GM12878 (cell line): ENCODE results near the gene UPF1. TPM values are rescaled to one million over a fixed set of nuclear protein-coding genes. Genes with fewer than 3 reads are reported as not detected.

Experiments used
- ATAC-seq: fragments of 200-7000 bp; cut with Tn5 transposase; 3 replicates; pipeline ENCODE4 v1.9.1; 2020; ENCODE audit warnings: mild to moderate bottlenecking, moderate library complexity
- BruUV-seq: library from RNA; stranded (reverse); fragments of 400-500 nt; replicated peaks from 2 replicates; lab custom pipeline; 2021; lab: Mats Ljungman, UMichigan
- CTCF ChIA-PET: fragments of 300-600 bp; sonication (Branson Sonifier 250); formaldehyde crosslinking; extraction: SDS; loops from one replicate; lab custom pipeline; 2021; ENCODE audit warnings: inconsistent platforms; lab: Yijun Ruan, JAX
- POLR2A ChIA-PET: fragments of 350-600 bp; formaldehyde crosslinking; extraction: SDS; loops from one replicate; lab custom pipeline; 2021; ENCODE audit warnings: inconsistent platforms; lab: Charles Lee
- RAD21 ChIA-PET: fragments of 300-600 bp; sonication (Branson Sonifier 250); formaldehyde crosslinking; loops from one replicate; lab custom pipeline; 2023; ENCODE audit warnings: antibody characterized with exemption; ENCODE audit not compliant: unreplicated experiment; lab: Charles Lee
- SMC1A ChIA-PET: fragments of 300-600 bp; sonication (Branson Sonifier 250); formaldehyde crosslinking; loops from one replicate; lab custom pipeline; 2023; ENCODE audit not compliant: unreplicated experiment, uncharacterized antibody; lab: Charles Lee
- DNase-seq: peaks from one replicate; pipeline ENCODE4 v3.0.0-alpha.2; 2011; ENCODE audit warnings: low read depth, low spot score
- FAIRE-seq: peaks from 3 replicates; lab custom pipeline; 2011; peaks lifted over from hg19 to GRCh38; lab: Jason Lieb, UNC
- H2AFZ ChIP-seq: 2 replicates; pipeline ENCODE4 v1.6.0; 2011; ENCODE audit warnings: low read depth, low read length, control low read depth; ENCODE audit not compliant: control insufficient read depth
- H3K27ac ChIP-seq: 2 replicates; pipeline ENCODE4 v1.5.1; 2011; ENCODE audit warnings: control low read depth; ENCODE audit not compliant: control insufficient read depth, insufficient read depth
- H3K27me3 ChIP-seq, 2 experiments: replicated peaks in 1 of 2; 2 replicates each; pipeline versions ENCODE4 v1.6.0 to v1.6.1; 2011; ENCODE audit warnings: low read length in 1 of 2; ENCODE audit not compliant: control insufficient read depth in 2 of 2, insufficient read depth in 2 of 2
- H3K36me3 ChIP-seq, 2 experiments: 2 replicates each; pipeline ENCODE4 v1.5.1; 2011; ENCODE audit warnings: low read length in 1 of 2; ENCODE audit not compliant: control insufficient read depth in 2 of 2, insufficient read depth in 2 of 2
- H3K4me1 ChIP-seq: 2 replicates; pipeline ENCODE4 v1.6.1; 2011; ENCODE audit warnings: mild to moderate bottlenecking, low read length, moderate library complexity, mixed read lengths; ENCODE audit not compliant: control insufficient read depth, insufficient read depth
- H3K4me2 ChIP-seq: 2 replicates; pipeline ENCODE4 v1.6.0; 2011; ENCODE audit warnings: control low read depth; ENCODE audit not compliant: control insufficient read depth, insufficient read depth
- H3K4me3 ChIP-seq: fragments of 200-600 bp; sonication (generic); 2 replicates; pipeline ENCODE4 v1.5.1; 2016
- H3K79me2 ChIP-seq: 2 replicates; pipeline ENCODE4 v1.6.0; 2011; ENCODE audit warnings: low read length; ENCODE audit not compliant: control insufficient read depth, insufficient read depth
- H3K9ac ChIP-seq: 2 replicates; pipeline ENCODE4 v1.8.0; 2011; ENCODE audit warnings: low read length, control low read depth, mixed read lengths; ENCODE audit not compliant: control insufficient read depth, insufficient read depth
- H3K9me3 ChIP-seq: replicated peaks from 3 replicates; pipeline ENCODE4 v1.5.1; 2011; ENCODE audit warnings: mild to moderate bottlenecking, low read length; ENCODE audit not compliant: control insufficient read depth, insufficient read depth
- H4K20me1 ChIP-seq: 2 replicates; pipeline ENCODE4 v1.6.0; 2011; ENCODE audit not compliant: control insufficient read depth, insufficient read depth
- BCL3 ChIP-seq: IDR thresholded peaks from 2 replicates; pipeline ENCODE4 v1.6.1; 2011; ENCODE audit warnings: borderline replicate concordance, low read depth, mild to moderate bottlenecking, moderate library complexity, low read length; ENCODE audit not compliant: insufficient read depth, poor library complexity, severe bottlenecking
- BHLHE40 ChIP-seq, 2 experiments: fragments of 450-650 bp in 1 of 2; IDR thresholded peaks; 2 replicates each; pipeline ENCODE4 v1.6.1; 2011 to 2017; ENCODE audit warnings: low read depth in 2 of 2, borderline replicate concordance in 1 of 2, improper control_type of control experiment in 1 of 2, low read length in 1 of 2, mild to moderate bottlenecking in 1 of 2
- FOXM1 ChIP-seq: IDR thresholded peaks from 2 replicates; pipeline ENCODE4 v1.6.1; 2012; ENCODE audit warnings: low read depth, mild to moderate bottlenecking, inconsistent platforms, low read length, moderate library complexity
- IKZF2 ChIP-seq, 2 experiments: fragments of 450-650 bp; IDR thresholded peaks; 2 replicates each; pipeline ENCODE4 v1.6.1; 2017; ENCODE audit warnings: mild to moderate bottlenecking in 2 of 2, moderate library complexity in 2 of 2
- NR2F1 ChIP-seq: fragments of 450-650 bp; conservative IDR thresholded peaks from 2 replicates; pipeline ENCODE4 v1.6.1; 2017; ENCODE audit warnings: mild to moderate bottlenecking
- RAD51 ChIP-seq: fragments of 450-650 bp; IDR thresholded peaks from 2 replicates; pipeline ENCODE4 v1.6.1; 2016; ENCODE audit warnings: moderate library complexity, mild to moderate bottlenecking, inconsistent platforms
- RUNX3 ChIP-seq: IDR thresholded peaks from 2 replicates; pipeline ENCODE4 v1.6.1; 2012; ENCODE audit warnings: low read length, inconsistent platforms
- SPI1 ChIP-seq: IDR thresholded peaks from 2 replicates; pipeline ENCODE4 v1.6.1; 2011; ENCODE audit warnings: low read depth, mild to moderate bottlenecking, low read length, moderate library complexity, borderline replicate concordance; ENCODE audit not compliant: insufficient read depth
- SREBF2 ChIP-seq: IDR thresholded peaks from 2 replicates; pipeline ENCODE4 v1.6.1; 2012; ENCODE audit warnings: mild to moderate bottlenecking, low read length
- ZNF24 ChIP-seq: fragments of 450-650 bp; IDR thresholded peaks from 2 replicates; pipeline ENCODE4 v1.6.1; 2017; ENCODE audit warnings: antibody characterized with exemption, mild to moderate bottlenecking
- WGBS: methylation state at CpG from one replicate; pipeline ENCODE4 v1.1.6; 2016; ENCODE audit warnings: low lambda C conversion rate; ENCODE audit not compliant: insufficient replicate concordance, insufficient coverage; ENCODE audit errors: missing lambda C conversion rate; 5-methylcytosine and 5-hydroxymethylcytosine counted together
- in situ Hi-C: fragments of 300-500 bp; cut with MboI; formaldehyde crosslinking; loops from 9 replicates; pipeline ENCODE4 v1.14.3; 2018; ENCODE audit warnings: mixed read lengths
- intact Hi-C: fragments of 100-400 bp; cut with micrococcal nuclease; formaldehyde crosslinking; loops from one replicate; pipeline ENCODE4 v1.14.2; 2022; ENCODE audit not compliant: unreplicated experiment
- polyA plus RNA-seq, 11 experiments: library from polyadenylated mRNA; depleted of rRNA in 4 of 11; unstranded in 6 of 11; stranded (reverse) in 5 of 11; fragments of >200 nt; fragmentation: Nextera tagmentation in 4 of 11; fragmentation: Illumina TruSeq in 1 of 11; extraction: Ambion mirVana in 4 of 11; extraction: Trizol in 1 of 11; gene quantifications; 1 replicate in 1 of 11; 2 replicates in 10 of 11; pipeline versions ENCODE4 v1.2.1 to v1.2.3, GENCODE V29; 2011 to 2016; ENCODE audit warnings: inconsistent platforms in 2 of 11, missing spikeins in 2 of 11, low read depth in 1 of 11
- total RNA-seq, 4 experiments: library from RNA; depleted of rRNA in 3 of 4; stranded (reverse); fragments of >200 nt in 3 of 4; fragmentation: Illumina TruSeq in 1 of 4; extraction: Trizol in 1 of 4; gene quantifications; 2 replicates each; pipeline versions ENCODE4 v1.2.1 to v1.2.3, GENCODE V29; 2013 to 2021
- TF ChIP-seq, protein P1 (sequence below): IDR thresholded peaks from 2 replicates; pipeline ENCODE4 v1.6.1; 2012; ENCODE audit warnings: mild to moderate bottlenecking, low read depth, low read length

The UPF1 gene
- total and polyA plus RNA-seq, 10 of the 15 experiments (the other 5 are each of a cell fraction or from before 2014, with no cell fraction given): 0.58 to 80.9 (median 18.7) TPM

DNA sequence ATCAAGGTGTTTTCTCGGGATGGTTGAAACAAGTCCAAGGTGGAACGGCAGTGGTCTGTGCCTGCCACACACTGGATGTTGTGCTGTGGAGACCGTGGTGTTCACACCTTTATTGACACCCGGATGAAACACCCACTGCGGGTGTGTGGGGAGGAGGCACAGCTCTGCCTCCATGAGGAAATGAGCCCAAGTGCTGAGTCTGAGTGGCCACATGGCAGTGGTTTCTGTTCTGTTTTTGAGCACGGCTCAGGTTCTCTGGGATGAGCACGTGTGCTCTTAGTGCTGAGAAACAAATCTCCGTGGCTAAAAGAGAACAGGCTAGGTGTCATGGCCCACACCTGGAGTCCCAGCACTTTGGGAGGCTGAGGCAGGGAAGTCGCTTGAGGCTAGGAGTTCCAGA is 29.5 kb downstream of the UPF1 start:
- in situ Hi-C loops (loop anchor here (25.0 kb wide), 1 partner anchor 399 kb away; no protein-coding TSS in a partner anchor), intact Hi-C loops (no loop called here)
- Histone ChIP-seq H3K36me3 (peaks cover 27 to 81% of the 10 kb centered on the region in 2 experiments), H3K79me2 (no peaks in the 10 kb centered on the region), H3K4me2 (no peak overlapping the region), H4K20me1 (peaks cover 8% of the 10 kb centered on the region), H3K4me3 (no peak overlapping the region), H3K9ac (peak overlapping the region; percentile 37), H3K9me3 (no peaks in the 10 kb centered on the region), H3K27ac (no peak overlapping the region; the same call in 1 of the 2 replicates), H3K27me3 (no peaks in the 10 kb centered on the region), H3K4me1 (peaks cover 17% of the 10 kb centered on the region), H2AFZ (no peak overlapping the region)
- peak; percentile 21 to 75; a peak in 3 of 4 replicates for TF ChIP-seq BHLHE40 (IDR thresholded peaks at IDR 0.05; ENCODE audit: borderline replicate concordance in 1 of 2, low read depth in 2 of 2, low read length in 1 of 2)
- no peak for TF ChIP-seq ZNF24
- TF ChIP-seq RUNX3: peak; percentile 17; the same call in 1 of the 2 replicates
- peak; percentile 43 to 62; a peak in 1 of 4 replicates for TF ChIP-seq IKZF2 (IDR thresholded peaks at IDR 0.05)
- no peak for TF ChIP-seq SREBF2
- TF ChIP-seq BCL3: no peak
- peak; percentile 82 for TF ChIP-seq SPI1
- 0 out of 2 replicates have a peak, but pooled peaks have one; percentile 4 for TF ChIP-seq NR2F1
- peak; percentile 29; the same call in 1 of the 2 replicates for TF ChIP-seq RAD51
- TF ChIP-seq, protein P1, sequence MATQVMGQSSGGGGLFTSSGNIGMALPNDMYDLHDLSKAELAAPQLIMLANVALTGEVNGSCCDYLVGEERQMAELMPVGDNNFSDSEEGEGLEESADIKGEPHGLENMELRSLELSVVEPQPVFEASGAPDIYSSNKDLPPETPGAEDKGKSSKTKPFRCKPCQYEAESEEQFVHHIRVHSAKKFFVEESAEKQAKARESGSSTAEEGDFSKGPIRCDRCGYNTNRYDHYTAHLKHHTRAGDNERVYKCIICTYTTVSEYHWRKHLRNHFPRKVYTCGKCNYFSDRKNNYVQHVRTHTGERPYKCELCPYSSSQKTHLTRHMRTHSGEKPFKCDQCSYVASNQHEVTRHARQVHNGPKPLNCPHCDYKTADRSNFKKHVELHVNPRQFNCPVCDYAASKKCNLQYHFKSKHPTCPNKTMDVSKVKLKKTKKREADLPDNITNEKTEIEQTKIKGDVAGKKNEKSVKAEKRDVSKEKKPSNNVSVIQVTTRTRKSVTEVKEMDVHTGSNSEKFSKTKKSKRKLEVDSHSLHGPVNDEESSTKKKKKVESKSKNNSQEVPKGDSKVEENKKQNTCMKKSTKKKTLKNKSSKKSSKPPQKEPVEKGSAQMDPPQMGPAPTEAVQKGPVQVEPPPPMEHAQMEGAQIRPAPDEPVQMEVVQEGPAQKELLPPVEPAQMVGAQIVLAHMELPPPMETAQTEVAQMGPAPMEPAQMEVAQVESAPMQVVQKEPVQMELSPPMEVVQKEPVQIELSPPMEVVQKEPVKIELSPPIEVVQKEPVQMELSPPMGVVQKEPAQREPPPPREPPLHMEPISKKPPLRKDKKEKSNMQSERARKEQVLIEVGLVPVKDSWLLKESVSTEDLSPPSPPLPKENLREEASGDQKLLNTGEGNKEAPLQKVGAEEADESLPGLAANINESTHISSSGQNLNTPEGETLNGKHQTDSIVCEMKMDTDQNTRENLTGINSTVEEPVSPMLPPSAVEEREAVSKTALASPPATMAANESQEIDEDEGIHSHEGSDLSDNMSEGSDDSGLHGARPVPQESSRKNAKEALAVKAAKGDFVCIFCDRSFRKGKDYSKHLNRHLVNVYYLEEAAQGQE: no peak
- no peak for TF ChIP-seq FOXM1
- 65% methylated on average over 9 of the region's 9 CpGs for WGBS
- DNase-seq: no peak
- ChIA-PET RAD21 (no interaction called here), SMC1A (no interaction called here), POLR2A (no interaction called here), CTCF (interaction anchor here (2.7 kb wide), 1 partner anchor 14 kb away, joined by 7 read pairs; no protein-coding TSS in a partner anchor)
- FAIRE-seq: no peak
- BruUV-seq: no TSS peak
- ATAC-seq: peak; percentile 77
